ENCODE results near the gene SRGAP1.

The SRGAP1 gene

DNA sequence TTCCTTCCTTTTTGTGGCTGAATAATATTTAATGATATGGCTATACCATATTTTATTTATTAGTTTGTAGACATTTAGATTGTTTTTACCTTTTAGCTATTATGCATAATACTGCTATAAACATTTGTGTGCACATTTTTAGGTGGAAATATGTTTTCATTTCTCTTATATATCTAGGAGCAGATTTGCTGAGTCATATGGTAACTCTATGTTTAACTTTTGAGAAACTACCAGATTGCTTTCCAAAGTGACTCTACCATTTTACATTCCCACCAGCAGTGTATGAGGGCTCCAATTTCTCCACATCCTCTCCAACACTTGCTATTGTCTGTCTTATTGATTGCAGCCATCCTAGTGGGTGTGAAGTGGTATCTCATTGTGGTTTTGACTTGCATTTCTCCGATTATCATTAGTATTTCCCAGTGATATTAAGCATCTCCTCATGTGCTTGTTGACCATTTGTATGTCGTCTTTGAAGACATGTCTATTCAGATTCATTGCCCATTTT, 217.4 kb downstream of the SRGAP1 start:
- Histone ChIP-seq H3K4ac (ENCODE audit: low read depth, low read length) (no peak overlapping the region), H3K9ac (ENCODE audit: low read length) (no peak overlapping the region), H3K14ac (ENCODE audit: low read length) (no peak overlapping the region), H3K4me3 (ENCODE audit: low read depth, low read length) (no peak overlapping the region), H2AK5ac (ENCODE audit: low read length) (no peak overlapping the region), H3K36me3 (ENCODE audit: control insufficient read depth in 1 of 2, insufficient read depth in 2 of 2, low read length in 2 of 2) (no peaks in the 10 kb centered on the region), H3K18ac (ENCODE audit: low read length) (no peak overlapping the region), H4K91ac (ENCODE audit: low read depth, low read length) (no peak overlapping the region), H3K27ac (ENCODE audit: low read depth, low read length) (no peak overlapping the region), H4K12ac (ENCODE audit: low read depth, low read length) (no peak overlapping the region), H2BK12ac (ENCODE audit: low read length) (no peak overlapping the region), H3K27me3 (ENCODE audit: insufficient read depth, low read length) (no peaks in the 10 kb centered on the region), H2BK120ac (ENCODE audit: insufficient read depth, low read length, poor library complexity) (no peak overlapping the region), H3K79me1 (ENCODE audit: low read length) (no peaks in the 10 kb centered on the region), H2AFZ (ENCODE audit: insufficient read depth, low read length, poor library complexity) (no peak overlapping the region), H3K4me1 (ENCODE audit: control insufficient read depth in 1 of 2, insufficient read depth in 2 of 2, low read length in 2 of 2) (no peaks in the 10 kb centered on the region), H3K4me2 (ENCODE audit: low read length) (no peak overlapping the region), H4K8ac (ENCODE audit: low read depth, low read length) (no peak overlapping the region), H2BK5ac (ENCODE audit: low read depth, low read length, poor library complexity) (no peak overlapping the region), H3K23ac (ENCODE audit: low read length) (no peak overlapping the region), H3K79me2 (ENCODE audit: control insufficient read depth, insufficient read depth, low read length, poor library complexity) (no peaks in the 10 kb centered on the region), H3K9me3 (ENCODE audit: insufficient read depth, low read depth, low read length) (no peaks in the 10 kb centered on the region)
- DNase-seq = no peak
- no CpG with 5 or more reads among the region's 2 CpGs for WGBS (ENCODE audit: extremely low coverage, insufficient coverage, insufficient read length)

DNA sequence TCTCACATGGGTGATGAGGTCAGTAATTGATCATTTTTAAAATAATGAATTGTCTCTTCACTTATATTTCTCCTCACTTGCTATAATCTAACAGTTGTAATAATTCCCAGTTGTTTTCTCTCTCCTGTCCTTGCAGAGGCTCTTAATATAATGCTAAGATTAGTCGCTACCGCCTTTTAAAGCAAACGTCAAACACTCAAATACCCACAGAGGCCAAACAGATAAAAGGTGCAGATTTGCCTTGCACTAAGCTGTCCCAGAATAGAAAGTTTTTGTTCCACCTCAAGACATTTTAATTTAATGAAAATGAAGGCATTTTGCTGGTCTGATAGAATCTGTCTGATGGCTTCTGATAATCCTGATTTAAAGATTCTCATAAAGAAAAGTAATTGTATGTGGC, 218.6 kb downstream of the SRGAP1 start:
- no peak for DNase-seq
- Histone ChIP-seq H3K4me1 (ENCODE audit: control insufficient read depth in 1 of 2, insufficient read depth in 2 of 2, low read length in 2 of 2) (no peaks in the 10 kb centered on the region), H3K9ac (ENCODE audit: low read length) (no peak overlapping the region), H2BK12ac (ENCODE audit: low read length) (no peak overlapping the region), H3K9me3 (ENCODE audit: insufficient read depth, low read depth, low read length) (no peaks in the 10 kb centered on the region), H3K4me3 (ENCODE audit: low read depth, low read length) (no peak overlapping the region), H3K79me2 (ENCODE audit: control insufficient read depth, insufficient read depth, low read length, poor library complexity) (no peaks in the 10 kb centered on the region), H2AK5ac (ENCODE audit: low read length) (no peak overlapping the region), H3K18ac (ENCODE audit: low read length) (no peak overlapping the region), H4K8ac (ENCODE audit: low read depth, low read length) (no peak overlapping the region), H3K27ac (ENCODE audit: low read depth, low read length) (no peak overlapping the region), H4K12ac (ENCODE audit: low read depth, low read length) (no peak overlapping the region), H2BK5ac (ENCODE audit: low read depth, low read length, poor library complexity) (no peak overlapping the region), H3K36me3 (ENCODE audit: control insufficient read depth in 1 of 2, insufficient read depth in 2 of 2, low read length in 2 of 2) (no peaks in the 10 kb centered on the region), H2AFZ (ENCODE audit: insufficient read depth, low read length, poor library complexity) (no peak overlapping the region), H3K27me3 (ENCODE audit: insufficient read depth, low read length) (no peaks in the 10 kb centered on the region), H3K14ac (ENCODE audit: low read length) (no peak overlapping the region), H2BK120ac (ENCODE audit: insufficient read depth, low read length, poor library complexity) (no peak overlapping the region), H3K79me1 (ENCODE audit: low read length) (no peaks in the 10 kb centered on the region), H3K4ac (ENCODE audit: low read depth, low read length) (no peak overlapping the region), H3K23ac (ENCODE audit: low read length) (no peak overlapping the region), H4K91ac (ENCODE audit: low read depth, low read length) (no peak overlapping the region), H3K4me2 (ENCODE audit: low read length) (no peak overlapping the region)
- no CpG with 5 or more reads among the region's 3 CpGs for WGBS (ENCODE audit: extremely low coverage, insufficient coverage, insufficient read length)

DNA sequence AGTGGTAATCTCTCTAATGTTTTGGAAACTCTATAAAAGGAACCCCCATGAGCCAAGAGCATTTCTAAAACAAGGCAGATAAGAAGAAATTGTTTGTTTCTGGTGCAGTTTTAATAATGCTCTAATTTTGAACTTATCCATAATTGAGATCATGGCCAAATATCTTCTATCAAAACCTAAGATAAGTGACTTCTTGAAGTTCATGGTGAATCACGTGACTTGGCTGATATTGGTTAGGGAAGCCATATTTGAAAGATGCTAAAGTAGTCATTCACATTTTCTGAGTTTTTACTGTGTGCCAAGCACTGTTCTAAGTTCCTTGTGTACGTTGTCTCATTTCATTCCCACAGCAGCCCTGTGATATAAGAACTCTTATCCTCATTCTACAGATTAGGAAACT, 219.7 kb downstream of the SRGAP1 start:
- Histone ChIP-seq H2BK5ac (ENCODE audit: low read depth, low read length, poor library complexity) (no peak overlapping the region), H3K14ac (ENCODE audit: low read length) (no peak overlapping the region), H4K91ac (ENCODE audit: low read depth, low read length) (no peak overlapping the region), H2AK5ac (ENCODE audit: low read length) (no peak overlapping the region), H3K9ac (ENCODE audit: low read length) (no peak overlapping the region), H3K18ac (ENCODE audit: low read length) (no peak overlapping the region), H4K8ac (ENCODE audit: low read depth, low read length) (no peak overlapping the region), H2AFZ (ENCODE audit: insufficient read depth, low read length, poor library complexity) (no peak overlapping the region), H3K9me3 (ENCODE audit: insufficient read depth, low read depth, low read length) (no peaks in the 10 kb centered on the region), H3K36me3 (ENCODE audit: control insufficient read depth in 1 of 2, insufficient read depth in 2 of 2, low read length in 2 of 2) (no peaks in the 10 kb centered on the region), H3K23ac (ENCODE audit: low read length) (no peak overlapping the region), H2BK12ac (ENCODE audit: low read length) (no peak overlapping the region), H3K79me2 (ENCODE audit: control insufficient read depth, insufficient read depth, low read length, poor library complexity) (no peaks in the 10 kb centered on the region), H3K4me3 (ENCODE audit: low read depth, low read length) (no peak overlapping the region), H4K12ac (ENCODE audit: low read depth, low read length) (no peak overlapping the region), H3K4ac (ENCODE audit: low read depth, low read length) (no peak overlapping the region), H2BK120ac (ENCODE audit: insufficient read depth, low read length, poor library complexity) (no peak overlapping the region), H3K4me1 (ENCODE audit: control insufficient read depth in 1 of 2, insufficient read depth in 2 of 2, low read length in 2 of 2) (no peaks in the 10 kb centered on the region), H3K27ac (ENCODE audit: low read depth, low read length) (no peak overlapping the region), H3K79me1 (ENCODE audit: low read length) (no peaks in the 10 kb centered on the region), H3K27me3 (ENCODE audit: insufficient read depth, low read length) (no peaks in the 10 kb centered on the region), H3K4me2 (ENCODE audit: low read length) (no peak overlapping the region)
- no peak for DNase-seq
- WGBS (ENCODE audit: extremely low coverage, insufficient coverage, insufficient read length) = no CpG with 5 or more reads among the region's 2 CpGs

DNA sequence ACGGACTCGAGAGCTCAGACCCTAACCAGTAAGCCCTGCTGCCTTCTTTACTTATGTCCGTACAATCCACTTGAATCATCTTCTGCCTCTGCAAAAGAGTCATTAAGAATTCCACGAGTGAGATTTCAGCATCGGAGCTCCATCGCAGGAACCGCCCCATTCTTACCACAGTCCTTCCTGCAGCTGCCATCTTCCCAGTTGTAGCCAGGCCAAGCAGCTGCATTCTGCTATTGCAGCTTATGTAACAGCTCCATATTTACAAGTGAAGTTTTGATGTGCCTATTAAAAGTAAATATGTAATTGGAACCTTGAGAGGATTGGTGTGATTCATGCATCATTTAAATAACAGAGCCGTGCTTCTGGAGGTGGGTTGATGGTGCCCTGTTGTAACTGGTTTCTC, 220.2 kb downstream of the SRGAP1 start:
- Histone ChIP-seq H3K18ac (ENCODE audit: low read length) (no peak overlapping the region), H3K27me3 (ENCODE audit: insufficient read depth, low read length) (no peaks in the 10 kb centered on the region), H2BK5ac (ENCODE audit: low read depth, low read length, poor library complexity) (no peak overlapping the region), H4K8ac (ENCODE audit: low read depth, low read length) (no peak overlapping the region), H3K23ac (ENCODE audit: low read length) (no peak overlapping the region), H3K27ac (ENCODE audit: low read depth, low read length) (no peak overlapping the region), H3K79me1 (ENCODE audit: low read length) (no peaks in the 10 kb centered on the region), H4K12ac (ENCODE audit: low read depth, low read length) (no peak overlapping the region), H4K91ac (ENCODE audit: low read depth, low read length) (no peak overlapping the region), H3K79me2 (ENCODE audit: control insufficient read depth, insufficient read depth, low read length, poor library complexity) (no peaks in the 10 kb centered on the region), H3K4me2 (ENCODE audit: low read length) (no peak overlapping the region), H3K4me3 (ENCODE audit: low read depth, low read length) (no peak overlapping the region), H3K9me3 (ENCODE audit: insufficient read depth, low read depth, low read length) (no peaks in the 10 kb centered on the region), H3K4me1 (ENCODE audit: control insufficient read depth in 1 of 2, insufficient read depth in 2 of 2, low read length in 2 of 2) (no peaks in the 10 kb centered on the region), H3K36me3 (ENCODE audit: control insufficient read depth in 1 of 2, insufficient read depth in 2 of 2, low read length in 2 of 2) (no peaks in the 10 kb centered on the region), H2BK12ac (ENCODE audit: low read length) (no peak overlapping the region), H2BK120ac (ENCODE audit: insufficient read depth, low read length, poor library complexity) (no peak overlapping the region), H2AFZ (ENCODE audit: insufficient read depth, low read length, poor library complexity) (no peak overlapping the region), H3K14ac (ENCODE audit: low read length) (no peak overlapping the region), H3K4ac (ENCODE audit: low read depth, low read length) (no peak overlapping the region), H2AK5ac (ENCODE audit: low read length) (no peak overlapping the region), H3K9ac (ENCODE audit: low read length) (no peak overlapping the region)
- DNase-seq = no peak
- WGBS (ENCODE audit: extremely low coverage, insufficient coverage, insufficient read length) = no CpG with 5 or more reads among the region's 8 CpGs
